ENCODE data around the gene ZNF579. TPM values are rescaled to one million over a fixed set of nuclear protein-coding genes. Genes with fewer than 3 reads are reported as not detected.
A peak's percentile ranks its signal among the peaks of the same experiment; 100 is the strongest.

Gene ZNF579
- total RNA-seq, 6 donors from 2014 or later: 3.5 to 19.2 (median 8.4) TPM

DNA sequence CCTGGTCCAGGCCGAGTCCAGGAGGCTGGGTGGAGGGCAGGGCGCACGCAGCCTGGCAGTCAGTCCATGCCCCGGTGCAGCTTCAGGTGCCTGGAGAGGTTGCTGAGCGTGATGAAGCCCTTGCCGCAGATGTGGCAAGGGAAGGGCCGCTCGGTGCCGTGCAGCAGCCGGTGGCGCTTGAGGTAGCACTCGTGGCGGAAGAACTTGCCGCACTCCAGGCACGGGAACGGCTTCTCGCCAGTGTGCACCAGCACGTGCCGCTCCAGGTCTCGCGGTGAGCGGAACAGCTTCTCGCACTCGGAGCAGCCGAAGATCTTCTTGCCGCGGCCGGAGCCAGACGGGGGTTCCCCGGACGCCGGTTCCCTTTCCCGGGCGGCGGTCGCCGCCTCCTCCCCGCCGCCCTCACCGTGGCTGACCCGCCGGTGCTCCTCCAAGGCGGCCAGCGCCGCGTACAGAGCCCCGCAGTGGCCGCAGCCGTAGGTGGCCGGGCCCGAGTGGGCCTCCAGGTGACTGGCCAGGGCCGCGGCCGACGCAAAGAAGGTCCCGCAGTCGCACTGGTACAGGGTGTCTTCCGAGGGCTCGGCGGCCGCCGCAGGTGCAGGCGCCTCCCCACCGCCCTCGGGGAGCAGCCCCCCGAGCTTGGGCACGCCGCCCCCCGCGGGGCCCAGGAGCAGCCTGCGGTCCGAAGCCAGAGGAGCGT lies 11.9 kb upstream of the ZNF579 start:
- Histone ChIP-seq H3K36me3 (peaks cover 3 to 46% (median 29%) of the 10 kb centered on the region in 4 donors), H3K27ac (no peak overlapping the region), H3K4me3 (no peak overlapping the region), H3K27me3 (no peaks in the 10 kb centered on the region), H3K9me3 (no peaks in the 10 kb centered on the region), H3K4me1 (peaks cover 3 to 5% (median 5%) of the 10 kb centered on the region in 4 donors)
- 89 to 97% methylated on average over 26 to 41 of the region's 73 CpGs for WGBS, 2 donors
- ATAC-seq (ENCODE audit: low FRiP score in 2 of 2): no peak
- TF ChIP-seq EP300 (IDR thresholded peaks at IDR 0.05): no peak
- no peak for TF ChIP-seq POLR2A (IDR thresholded peaks at IDR 0.05)
- no peak for TF ChIP-seq POLR2AphosphoS5 (IDR thresholded peaks at IDR 0.05)
- TF ChIP-seq, protein P1, sequence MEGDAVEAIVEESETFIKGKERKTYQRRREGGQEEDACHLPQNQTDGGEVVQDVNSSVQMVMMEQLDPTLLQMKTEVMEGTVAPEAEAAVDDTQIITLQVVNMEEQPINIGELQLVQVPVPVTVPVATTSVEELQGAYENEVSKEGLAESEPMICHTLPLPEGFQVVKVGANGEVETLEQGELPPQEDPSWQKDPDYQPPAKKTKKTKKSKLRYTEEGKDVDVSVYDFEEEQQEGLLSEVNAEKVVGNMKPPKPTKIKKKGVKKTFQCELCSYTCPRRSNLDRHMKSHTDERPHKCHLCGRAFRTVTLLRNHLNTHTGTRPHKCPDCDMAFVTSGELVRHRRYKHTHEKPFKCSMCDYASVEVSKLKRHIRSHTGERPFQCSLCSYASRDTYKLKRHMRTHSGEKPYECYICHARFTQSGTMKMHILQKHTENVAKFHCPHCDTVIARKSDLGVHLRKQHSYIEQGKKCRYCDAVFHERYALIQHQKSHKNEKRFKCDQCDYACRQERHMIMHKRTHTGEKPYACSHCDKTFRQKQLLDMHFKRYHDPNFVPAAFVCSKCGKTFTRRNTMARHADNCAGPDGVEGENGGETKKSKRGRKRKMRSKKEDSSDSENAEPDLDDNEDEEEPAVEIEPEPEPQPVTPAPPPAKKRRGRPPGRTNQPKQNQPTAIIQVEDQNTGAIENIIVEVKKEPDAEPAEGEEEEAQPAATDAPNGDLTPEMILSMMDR (IDR thresholded peaks at IDR 0.05): no peak
- DNase-seq: peak in 1 of 2 donors; percentile 83

DNA sequence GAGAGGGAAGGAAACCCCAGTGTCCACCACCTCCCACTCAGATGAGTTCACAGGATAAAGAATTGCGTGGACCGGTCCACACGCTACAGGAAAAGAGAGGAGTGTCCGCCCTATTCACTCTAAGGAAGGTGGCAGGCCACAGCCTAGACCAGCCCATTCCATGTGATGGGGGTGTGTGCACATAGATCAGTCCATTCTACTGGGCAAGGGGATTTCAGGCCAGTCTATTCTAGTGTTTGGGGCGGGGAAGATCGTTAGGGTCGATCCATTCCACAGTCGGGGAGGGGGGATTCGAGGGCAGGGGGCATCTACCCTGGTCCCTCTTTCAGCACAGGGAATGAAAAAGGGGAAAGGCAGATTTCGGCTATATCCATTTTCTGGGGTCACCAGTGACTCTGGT lies 10.9 kb upstream of the ZNF579 start:
- no peaks in the 10 kb centered on the region for H3K9me3 ChIP-seq
- no peaks in the 10 kb centered on the region for H3K27me3 ChIP-seq
- H3K27ac ChIP-seq: no peak overlapping the region
- no peak for ATAC-seq (ENCODE audit: low FRiP score in 2 of 2)
- no peak overlapping the region for H3K4me3 ChIP-seq
- peaks cover 11 to 15% (median 14%) of the 10 kb centered on the region in 4 donors for H3K4me1 ChIP-seq
- DNase-seq: no peak
- TF ChIP-seq, protein P1 (IDR thresholded peaks at IDR 0.05): no peak
- TF ChIP-seq EP300 (IDR thresholded peaks at IDR 0.05) (no peak), POLR2AphosphoS5 (IDR thresholded peaks at IDR 0.05) (no peak), POLR2A (IDR thresholded peaks at IDR 0.05) (no peak)
- peaks cover 3 to 37% (median 27%) of the 10 kb centered on the region in 4 donors for H3K36me3 ChIP-seq
- WGBS, 2 donors: 83 to 87% methylated on average over 10 of the region's 10 CpGs

DNA sequence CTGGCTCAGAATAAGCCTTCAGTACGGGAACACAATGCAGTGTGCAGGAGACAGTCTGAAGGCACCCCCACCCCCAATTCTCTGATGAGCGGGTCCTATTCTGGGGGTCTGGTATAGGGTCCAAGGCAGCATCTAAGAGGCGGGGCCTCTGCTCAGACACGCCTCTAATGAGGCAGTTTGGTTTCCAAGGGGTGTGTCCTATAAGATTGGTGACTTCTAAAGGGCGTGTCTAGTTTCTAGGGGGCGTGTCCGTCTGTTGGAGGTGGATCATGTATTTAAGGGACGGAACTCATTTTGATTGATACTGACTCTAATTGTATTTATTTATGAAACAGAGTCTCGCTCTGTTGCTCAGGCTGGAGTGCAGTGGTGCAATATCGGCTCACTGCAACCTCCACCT lies 10.0 kb upstream of the ZNF579 start:
- TF ChIP-seq, protein P1 (IDR thresholded peaks at IDR 0.05): no peak
- TF ChIP-seq POLR2AphosphoS5 (IDR thresholded peaks at IDR 0.05) (no peak), EP300 (IDR thresholded peaks at IDR 0.05) (no peak), POLR2A (IDR thresholded peaks at IDR 0.05) (no peak)
- WGBS, 2 donors: 89 to 90% methylated on average over 10 of the region's 10 CpGs
- Histone ChIP-seq H3K4me3 (no peak overlapping the region), H3K36me3 (peaks cover 3 to 28% (median 21%) of the 10 kb centered on the region in 4 donors), H3K27ac (no peak overlapping the region), H3K27me3 (peaks cover 0 to 5% (median 0%) of the 10 kb centered on the region in 4 donors), H3K9me3 (no peaks in the 10 kb centered on the region), H3K4me1 (peaks cover 21 to 25% (median 23%) of the 10 kb centered on the region in 4 donors)
- DNase-seq (no peak), ATAC-seq (ENCODE audit: low FRiP score in 2 of 2) (no peak)

DNA sequence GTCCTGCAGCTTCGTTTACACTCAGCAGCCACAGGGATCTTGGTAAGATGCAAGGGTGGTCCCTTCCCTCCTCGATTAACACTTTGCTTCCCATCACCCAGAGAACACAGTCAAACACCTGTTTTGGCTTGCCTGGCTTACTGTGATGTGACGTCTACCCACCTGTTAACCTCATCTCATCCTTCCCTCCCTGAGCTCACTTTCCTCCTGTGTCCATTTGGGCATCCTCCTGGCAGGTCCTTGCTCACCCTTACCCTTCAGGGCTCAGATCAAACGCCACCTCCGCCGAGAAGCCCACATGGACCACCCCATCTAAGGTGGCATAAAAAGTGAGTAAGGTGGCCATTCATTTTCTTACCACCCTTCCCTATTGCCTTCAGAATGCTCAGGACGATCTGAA lies 9.5 kb upstream of the ZNF579 start:
- 63 to 70% methylated on average over 7 of the region's 7 CpGs for WGBS, 2 donors
- TF ChIP-seq POLR2A (IDR thresholded peaks at IDR 0.05) (no peak), EP300 (IDR thresholded peaks at IDR 0.05) (no peak), POLR2AphosphoS5 (IDR thresholded peaks at IDR 0.05) (no peak)
- TF ChIP-seq, protein P1 (IDR thresholded peaks at IDR 0.05): no peak
- Histone ChIP-seq H3K9me3 (no peaks in the 10 kb centered on the region), H3K4me3 (no peak overlapping the region), H3K36me3 (peaks cover 3 to 23% (median 15%) of the 10 kb centered on the region in 4 donors), H3K27ac (no peak overlapping the region), H3K4me1 (peaks cover 25 to 27% (median 26%) of the 10 kb centered on the region in 4 donors), H3K27me3 (peaks cover 0 to 6% (median 0%) of the 10 kb centered on the region in 4 donors)
- no peak for DNase-seq
- no peak for ATAC-seq (ENCODE audit: low FRiP score in 2 of 2)

Data from upper lobe of left lung (tissue), 6 donors.